Left lobe of liver (tissue), 2 donors: ENCODE results near the gene GNGT1. TPM values are rescaled to one million over a fixed set of nuclear protein-coding genes. Genes with fewer than 3 reads are reported as not detected.
"Not testable (repeated sequence)": the region's sequence is repeated elsewhere in the genome, so short reads cannot be mapped to it uniquely, and the experiment has no call there.

Experiments
- ATAC-seq: fragments of 200-7000 bp; cut with Tn5 transposase; one replicate; pipeline ENCODE4 v1.9.1; 2020; ENCODE audit warnings: mild to moderate bottlenecking, moderate library complexity
- DNase-seq: peaks from one replicate; pipeline ENCODE4 v3.0.0-alpha.2; 2020; ENCODE audit warnings: low spot score
- total RNA-seq: library from RNA; stranded (reverse); gene quantifications from one replicate; pipeline ENCODE4 v1.2.1, GENCODE V29; 2021
- donor health status: DM: no; HTN: no; CAD: no; lungs with moderate emphysema.
- donor health status: DM: no; HTN: yes; CAD: no.

The GNGT1 gene
- total RNA-seq, 1 donor from 2014 or later = not detected

DNA sequence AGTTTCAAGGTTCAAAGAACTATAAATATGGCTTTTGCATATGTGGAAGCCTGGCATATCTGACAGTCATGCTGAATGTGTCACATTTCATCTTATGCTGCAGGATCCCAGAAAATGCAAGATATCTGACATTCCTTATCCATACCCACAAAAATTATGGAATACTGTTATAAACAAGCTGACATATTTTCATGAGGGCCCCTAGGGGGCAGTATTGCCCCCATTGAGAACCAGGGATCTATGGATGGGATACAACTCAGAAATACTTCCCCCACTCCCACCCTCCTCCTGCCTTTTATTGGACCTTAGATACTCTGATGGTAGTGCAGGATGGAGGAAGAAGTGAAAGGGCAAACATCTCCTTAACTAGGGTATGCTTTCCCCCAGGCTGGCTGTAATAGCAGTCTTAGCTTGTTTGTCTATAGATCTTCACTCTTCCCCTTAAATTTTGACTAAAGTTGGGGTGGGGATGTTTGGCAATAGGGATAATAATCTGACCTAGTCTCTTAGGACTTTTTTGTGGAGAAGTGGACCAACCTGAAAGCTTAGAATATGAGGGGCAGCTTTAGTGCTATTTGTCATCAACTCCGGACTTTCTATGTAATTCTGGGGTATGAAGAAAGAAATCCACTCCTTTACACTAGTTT lies 3.5 kb upstream of the GNGT1 start:
- DNase-seq (no peak), ATAC-seq (peak; percentile 71)

DNA sequence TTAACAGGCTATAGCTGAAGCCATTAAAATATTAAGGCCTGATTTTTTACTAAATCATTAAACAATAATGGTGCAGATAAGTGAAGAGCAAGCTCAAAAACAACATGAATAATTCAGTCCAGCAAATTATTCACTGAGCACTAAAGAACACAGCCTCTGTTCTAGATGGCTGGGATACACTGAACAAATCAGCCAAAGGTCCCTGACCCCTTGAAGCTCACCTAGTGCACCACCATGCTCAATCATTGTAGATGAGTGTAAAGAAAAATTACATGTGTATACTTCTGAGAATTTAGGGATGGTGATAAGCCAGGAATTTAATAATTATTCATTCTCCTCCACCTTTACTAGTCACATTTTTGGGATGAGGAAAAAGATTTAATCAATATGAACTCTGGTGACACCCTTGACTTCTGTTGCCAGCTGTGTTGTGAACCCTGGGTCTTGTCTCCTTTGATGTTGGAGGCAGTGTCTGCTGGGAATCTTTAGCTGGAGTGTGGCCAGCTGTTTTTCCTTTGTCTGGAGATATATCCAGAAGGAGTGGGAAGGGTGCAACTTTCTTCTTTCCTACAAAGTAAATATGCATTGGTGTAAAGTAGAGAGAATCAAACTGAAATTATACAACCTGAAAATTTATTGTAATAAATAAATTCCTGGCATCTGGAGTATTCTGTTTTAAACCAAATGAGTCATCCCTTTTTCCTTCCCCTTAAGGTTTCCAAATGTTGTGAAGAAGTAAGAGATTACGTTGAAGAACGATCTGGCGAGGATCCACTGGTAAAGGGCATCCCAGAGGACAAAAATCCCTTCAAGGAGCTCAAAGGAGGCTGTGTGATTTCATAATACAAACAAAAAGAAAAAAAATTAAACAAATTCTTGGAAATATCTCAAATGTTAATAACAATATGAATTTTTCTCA lies 4.0 kb downstream of the GNGT1 start:
- ATAC-seq = no peak
- no peak for DNase-seq

DNA sequence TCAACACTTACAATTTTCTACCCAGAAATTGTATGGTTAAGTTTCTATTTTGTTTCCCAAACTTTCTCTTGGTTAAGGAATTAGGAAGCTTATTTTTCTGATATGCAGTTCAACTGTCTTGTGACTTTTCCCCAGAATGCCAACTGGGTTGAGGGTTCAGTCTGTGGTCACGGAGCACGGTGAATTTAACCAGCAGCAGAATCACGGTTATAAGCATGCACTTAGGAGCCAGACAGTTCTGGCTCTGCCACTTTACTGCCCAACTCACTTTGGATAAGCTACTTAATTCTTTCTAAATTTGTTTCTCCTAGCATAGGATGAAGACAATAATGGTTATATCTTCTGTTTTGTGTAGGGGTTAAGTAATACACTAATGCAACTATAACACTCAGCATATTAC lies 4.9 kb downstream of the GNGT1 start:
- not testable (repeated sequence) for DNase-seq, ATAC-seq

DNA sequence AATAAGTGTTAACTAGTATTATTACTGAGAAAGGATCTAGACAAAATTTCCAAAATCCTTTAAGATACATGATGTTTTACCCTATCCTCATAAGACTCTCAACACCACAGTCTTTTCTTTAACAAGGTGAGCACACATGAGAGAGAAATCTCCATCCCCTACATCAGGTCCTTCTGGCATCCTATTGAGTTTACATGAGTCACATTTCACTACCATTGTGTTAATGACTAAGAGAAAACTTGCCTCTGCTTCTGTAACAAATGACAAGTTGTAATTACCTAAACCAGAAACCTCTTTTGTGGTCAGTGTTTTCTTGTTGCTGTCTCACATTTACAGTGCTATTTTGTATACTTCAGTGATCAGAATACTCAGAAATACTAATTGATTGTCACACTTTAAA lies 5.3 kb downstream of the GNGT1 start:
- not testable (repeated sequence) for ATAC-seq, DNase-seq

DNA sequence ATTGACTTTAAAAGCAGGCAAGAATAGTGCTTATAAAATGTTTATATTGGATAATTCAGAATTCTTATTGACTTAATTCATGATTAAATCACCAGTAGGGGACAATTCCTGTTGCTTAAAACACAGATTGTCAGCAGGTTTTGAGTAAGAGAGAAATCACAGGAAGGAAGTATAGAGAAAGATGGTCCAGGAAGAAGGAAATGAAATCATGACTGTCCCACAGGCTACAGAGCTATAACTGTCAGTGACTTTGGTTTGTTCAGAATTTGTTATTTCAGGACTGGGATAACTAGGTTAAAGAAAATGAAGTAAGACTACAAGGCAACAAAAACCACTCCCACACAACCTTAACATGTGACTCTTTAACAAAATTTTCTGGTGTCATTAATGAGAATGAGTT lies 6.8 kb downstream of the GNGT1 start:
- no peak for ATAC-seq
- no peak for DNase-seq

DNA sequence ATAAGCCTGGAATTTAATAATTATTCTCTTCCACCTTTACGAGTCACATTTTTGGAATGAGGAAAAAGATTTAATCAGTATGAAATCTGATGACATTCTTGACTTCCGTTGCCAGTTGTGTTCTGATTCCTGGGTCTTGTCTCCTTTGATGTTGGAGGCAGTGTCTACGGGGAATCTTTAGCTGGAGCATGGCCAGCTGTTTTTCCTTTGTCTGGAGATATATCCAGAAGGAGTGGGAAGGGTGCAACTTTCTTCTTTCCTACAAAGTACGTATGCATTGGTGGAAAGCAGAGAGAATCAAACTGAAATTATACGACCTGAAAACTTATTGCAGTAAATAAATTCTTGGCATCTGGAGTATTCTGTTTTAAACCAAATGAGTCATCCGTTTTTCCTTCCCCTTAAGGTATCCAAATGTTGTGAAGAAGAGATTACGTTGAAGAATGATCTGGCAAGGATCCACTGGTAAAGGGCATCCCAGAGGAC lies 8.3 kb downstream of the GNGT1 start:
- ATAC-seq = no peak
- no peak for DNase-seq

DNA sequence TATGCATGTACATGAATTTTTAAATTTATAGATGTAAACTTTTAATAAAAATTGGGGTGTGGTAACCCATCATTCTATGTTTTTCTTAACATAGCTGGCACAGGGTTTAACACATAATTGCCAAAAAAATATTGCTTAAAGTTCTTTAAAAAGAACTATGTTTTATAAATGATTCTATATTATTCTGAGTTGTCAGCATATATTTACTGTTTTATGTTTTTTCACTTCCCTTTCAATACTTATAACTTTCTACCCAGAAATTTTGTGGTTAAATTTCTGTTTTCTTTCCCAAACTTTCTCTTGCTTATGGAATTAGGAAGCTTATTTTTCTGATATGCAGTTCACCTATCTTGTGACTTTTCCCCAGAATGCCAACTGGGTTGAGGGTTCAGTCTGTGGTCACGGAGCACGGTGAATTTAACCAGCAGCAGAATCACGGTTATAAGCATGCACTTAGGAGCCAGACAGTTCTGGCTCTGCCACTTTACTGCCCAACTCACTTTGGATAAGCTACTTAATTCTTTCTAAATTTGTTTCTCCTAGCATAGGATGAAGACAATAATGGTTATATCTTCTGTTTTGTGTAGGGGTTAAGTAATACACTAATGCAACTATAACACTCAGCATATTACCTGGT lies 9.0 kb downstream of the GNGT1 start:
- not testable (repeated sequence) for ATAC-seq, DNase-seq

DNA sequence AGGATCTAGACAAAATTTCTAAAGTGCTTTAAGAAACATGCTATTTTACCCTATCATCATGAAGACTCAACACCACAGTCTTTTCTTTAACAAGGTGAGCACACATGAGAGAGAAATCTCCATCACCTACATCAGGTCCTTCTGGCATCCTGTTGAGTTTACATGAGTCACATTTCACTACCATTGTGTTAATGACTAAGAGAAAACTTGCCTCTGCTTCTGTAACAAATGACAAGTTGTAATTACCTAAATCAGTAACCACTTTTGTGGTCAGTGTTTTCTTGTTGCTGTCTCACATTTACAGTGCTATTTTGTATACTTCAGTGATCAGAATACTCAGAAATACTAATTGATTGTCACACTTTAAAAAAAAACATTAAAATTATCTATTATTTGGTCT lies 9.5 kb downstream of the GNGT1 start:
- ATAC-seq = not testable (repeated sequence)

DNA sequence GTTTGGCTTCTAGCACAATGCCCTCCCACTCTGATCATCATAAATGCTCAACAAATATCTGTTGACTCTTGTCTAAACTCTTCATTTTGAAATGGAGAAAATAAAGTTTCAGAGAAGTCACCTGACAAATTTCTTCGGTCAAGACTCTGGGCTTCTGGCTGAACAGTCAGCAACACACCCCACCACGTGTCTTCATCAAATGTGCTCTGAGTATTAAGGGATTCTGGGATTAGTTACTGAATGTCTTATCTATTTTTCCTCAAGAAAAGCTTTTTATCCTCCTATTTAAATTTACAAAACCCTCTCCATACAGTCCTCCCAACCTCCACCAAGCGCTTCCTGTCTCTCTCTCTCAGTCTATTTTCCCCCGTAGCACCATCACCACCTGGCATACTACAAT lies 9.9 kb downstream of the GNGT1 start:
- DNase-seq, ATAC-seq: not testable (repeated sequence)

More for the DNA sequence above, 9.5 kb downstream of the GNGT1 start:
- DNase-seq = not testable (repeated sequence)

DNA sequence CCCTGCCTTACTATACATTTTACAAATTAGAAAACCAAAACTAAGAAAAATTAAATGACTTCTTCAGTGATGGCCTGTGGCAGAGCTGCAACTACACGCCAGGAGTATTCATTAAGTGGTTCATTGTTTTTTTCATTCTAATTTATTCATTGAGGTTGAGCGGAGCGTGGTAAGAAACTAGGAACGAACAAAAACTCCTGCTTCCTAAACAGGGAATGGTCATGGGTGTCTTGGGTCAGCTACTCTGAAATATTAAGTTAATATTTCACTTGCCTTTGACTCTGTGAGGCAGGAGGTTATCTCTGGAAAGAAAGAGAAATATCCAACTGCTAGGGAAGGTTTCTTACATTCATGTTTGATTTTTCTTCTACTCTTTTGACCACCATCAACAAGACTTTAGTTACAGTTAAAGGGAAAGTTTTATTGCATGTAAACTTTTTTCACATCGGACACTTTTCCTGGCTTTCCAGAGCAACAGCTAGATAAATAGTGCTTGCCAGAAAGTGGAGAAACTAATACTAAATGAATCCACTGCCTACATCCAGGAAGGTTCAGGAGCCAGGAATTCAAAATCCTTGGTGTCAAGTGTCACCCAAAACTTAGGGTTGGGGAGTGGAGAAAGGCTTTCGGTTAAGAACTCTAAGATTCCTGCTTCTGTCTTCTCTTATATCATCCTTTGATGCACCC lies 14.3 kb downstream of the GNGT1 start:
- DNase-seq = no peak
- ATAC-seq = no peak

DNA sequence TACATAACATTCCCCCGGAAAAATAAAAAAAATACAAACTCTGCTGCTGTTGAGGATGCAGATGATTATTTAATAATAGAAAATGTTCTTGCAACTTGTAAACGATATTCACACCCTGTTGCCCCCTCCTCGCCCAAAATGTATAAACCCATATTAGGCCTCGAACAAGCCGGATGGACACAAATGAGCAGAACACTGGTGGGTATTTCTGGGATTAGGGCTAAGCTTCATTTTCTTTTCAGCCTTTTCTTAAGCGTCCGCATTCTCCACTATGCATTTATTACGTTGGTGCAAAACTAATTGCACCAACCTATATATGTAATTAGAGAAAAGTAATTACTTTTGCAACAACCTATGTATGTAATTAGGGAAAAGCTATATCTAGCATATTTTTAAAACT lies 14.8 kb downstream of the GNGT1 start:
- DNase-seq = no peak
- ATAC-seq = no peak

DNA sequence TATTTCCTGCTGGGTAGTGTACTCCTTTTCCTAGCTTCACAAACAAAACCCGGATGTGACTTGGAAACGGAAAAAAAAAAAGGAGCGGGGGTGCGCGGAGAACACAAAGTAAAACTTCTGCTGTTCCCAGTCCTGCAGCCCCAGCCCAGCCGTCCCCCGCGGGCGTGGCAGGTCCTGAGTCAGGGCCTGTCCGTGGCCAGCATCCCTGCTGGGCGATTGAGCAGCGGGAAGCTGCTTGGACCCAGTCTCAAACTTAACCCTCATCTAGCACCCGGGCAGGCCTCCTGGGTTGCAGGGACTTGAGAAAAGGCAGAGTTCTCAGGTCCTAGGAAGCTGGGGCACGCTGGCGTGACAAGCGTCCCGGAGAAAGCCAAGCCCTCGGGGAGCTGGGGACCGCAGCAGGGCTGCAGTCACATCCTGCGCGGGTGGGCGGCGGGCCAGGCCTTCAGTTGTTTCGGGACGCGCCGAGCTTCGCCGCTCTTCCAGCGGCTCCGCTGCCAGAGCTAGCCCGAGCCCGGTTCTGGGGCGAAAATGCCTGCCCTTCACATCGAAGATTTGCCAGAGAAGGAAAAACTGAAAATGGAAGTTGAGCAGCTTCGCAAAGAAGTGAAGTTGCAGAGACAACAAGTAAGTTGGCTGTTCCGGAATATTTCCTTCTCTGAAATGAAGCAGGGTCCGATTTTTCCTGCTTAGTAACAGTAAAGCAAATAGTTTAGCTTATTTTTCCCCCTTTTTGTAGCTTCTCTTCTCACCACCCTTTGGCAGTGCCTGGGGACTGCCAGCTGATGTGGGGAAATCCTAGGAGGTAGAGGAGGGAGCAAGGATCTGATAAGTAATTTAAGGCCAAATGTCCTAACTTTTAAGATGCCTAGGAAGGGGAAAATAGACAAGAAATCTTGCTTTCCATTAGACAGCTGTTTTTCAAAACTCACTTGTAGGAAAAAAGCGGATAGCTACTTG lies 15.5 kb downstream of the GNGT1 start, which contains the start of gene GNG11:
Gene GNG11, plus strand, starts transcription at position 129 of the 960 bp plus-strand sequence. Its CDS starts 403 bp downstream, at position 532.
- peak; percentile 82 for ATAC-seq
- peak; percentile 54 for DNase-seq

DNA sequence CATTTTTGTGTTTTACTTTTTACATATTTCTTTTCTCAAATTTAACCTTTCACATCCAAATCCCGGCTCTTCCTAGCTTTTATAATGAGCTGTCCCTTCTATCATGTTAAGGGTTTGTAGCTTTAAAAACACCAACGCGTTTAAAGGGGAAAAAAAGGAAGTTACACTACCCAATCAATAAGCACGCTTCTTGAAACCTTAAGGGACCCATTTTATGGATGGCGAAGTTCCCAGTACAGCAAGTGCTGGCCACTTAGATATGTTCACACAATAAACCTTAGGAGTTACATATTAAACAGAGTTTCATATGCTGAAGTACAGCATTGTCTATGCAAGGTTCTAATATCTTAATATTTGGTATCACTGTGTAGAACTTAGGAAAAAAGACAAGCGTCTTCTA lies 16.9 kb downstream of the GNGT1 start:
- ATAC-seq = no peak
- no peak for DNase-seq

DNA sequence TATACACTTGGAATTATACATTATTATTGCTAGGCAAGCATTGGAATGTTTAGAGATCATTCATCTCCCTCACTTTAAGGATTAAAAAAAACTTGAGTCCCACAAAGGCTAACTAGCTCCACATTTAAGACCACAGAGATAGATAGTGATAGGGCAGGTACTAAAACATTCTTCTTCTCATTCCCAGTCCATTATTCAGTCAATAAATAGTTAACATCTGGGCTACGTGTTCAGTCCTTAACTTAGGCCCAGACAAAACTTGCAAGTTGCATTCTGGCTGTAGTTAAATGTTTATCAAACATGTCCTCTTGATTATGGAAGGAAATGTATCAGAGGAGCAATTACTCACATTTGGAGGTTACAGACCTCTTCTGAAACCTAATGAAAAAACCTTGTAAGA lies 17.6 kb downstream of the GNGT1 start:
- ATAC-seq (no peak), DNase-seq (no peak)

DNA sequence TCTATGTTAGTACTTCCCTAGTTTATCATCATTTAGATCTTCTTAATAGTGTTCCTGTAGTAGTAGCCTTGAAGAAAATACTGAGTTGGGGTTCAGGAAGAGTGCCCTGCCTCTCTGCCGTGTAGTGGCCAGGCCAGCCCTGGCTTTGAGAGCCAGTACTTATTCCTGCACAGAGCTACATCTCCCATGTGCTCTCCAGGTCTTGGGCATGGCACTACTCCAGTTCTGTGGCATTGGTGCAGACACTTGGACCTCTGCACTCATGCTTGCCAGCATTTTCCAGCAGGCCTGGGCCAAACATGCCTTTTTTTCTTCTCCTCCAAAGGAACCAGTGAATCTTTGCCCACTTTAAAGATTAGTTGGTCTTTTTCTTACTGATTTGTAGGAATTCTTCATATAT lies 20.4 kb downstream of the GNGT1 start:
- DNase-seq = no peak

DNA sequence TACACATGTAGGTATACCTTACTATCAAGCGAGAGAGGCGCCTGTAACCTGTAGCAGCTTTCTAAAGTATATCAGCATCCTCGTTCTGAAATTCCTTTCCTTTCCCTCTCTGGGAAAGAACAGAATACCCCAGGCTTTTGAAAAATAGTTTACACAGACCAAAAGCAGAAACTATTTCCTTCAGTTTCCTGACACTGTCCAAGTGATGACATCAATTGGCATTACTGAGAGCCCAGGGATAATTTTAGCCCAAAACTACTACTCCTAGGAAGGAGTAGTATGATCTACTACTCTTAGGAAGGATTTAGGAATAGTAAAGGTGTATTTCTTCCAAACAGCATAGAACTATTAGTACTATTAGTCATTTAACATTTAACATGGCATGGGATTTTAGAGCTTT lies 21.2 kb downstream of the GNGT1 start:
- DNase-seq (no peak), ATAC-seq (no peak)

More for the DNA sequence above, 20.4 kb downstream of the GNGT1 start:
- no peak for ATAC-seq

DNA sequence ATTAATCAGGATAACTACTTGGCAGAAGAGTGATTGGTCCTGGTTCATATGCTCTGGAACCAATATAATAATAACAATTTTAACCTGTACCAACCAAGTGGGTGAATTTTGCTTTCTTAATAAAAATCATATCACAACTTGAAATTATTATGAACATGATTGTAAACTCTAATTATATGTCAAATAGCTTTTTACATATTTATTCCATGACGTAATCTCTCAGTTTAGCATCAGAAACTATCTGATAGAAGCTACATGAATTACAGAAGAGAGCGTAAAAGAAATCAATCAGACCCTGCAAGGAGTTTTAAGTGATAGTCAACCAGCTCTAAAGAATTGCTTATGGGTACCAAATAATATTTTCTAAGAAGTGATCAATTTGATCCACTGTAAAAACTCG lies 25.3 kb downstream of the GNGT1 start:
- DNase-seq (no peak), ATAC-seq (no peak)

DNA sequence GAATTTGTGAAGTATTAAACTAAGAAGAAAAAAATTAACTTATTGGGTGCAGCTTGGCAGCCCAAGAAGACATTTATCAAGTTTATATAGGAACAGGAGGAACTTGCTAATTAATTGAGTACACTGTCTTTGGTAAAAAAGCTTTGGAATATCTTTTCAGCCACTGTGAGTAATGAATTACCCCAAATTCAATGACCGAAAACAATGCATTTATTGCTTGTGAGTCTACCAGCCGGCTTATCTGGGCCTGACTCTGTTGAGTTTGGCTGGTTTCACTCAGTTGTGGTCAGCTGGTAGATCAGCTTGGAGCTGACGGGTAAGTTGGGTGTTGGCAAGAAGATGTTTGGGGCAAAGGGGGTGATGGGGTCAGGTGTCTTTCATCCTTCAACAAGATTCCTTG lies 26.8 kb downstream of the GNGT1 start:
- no peak for DNase-seq
- ATAC-seq = no peak

DNA sequence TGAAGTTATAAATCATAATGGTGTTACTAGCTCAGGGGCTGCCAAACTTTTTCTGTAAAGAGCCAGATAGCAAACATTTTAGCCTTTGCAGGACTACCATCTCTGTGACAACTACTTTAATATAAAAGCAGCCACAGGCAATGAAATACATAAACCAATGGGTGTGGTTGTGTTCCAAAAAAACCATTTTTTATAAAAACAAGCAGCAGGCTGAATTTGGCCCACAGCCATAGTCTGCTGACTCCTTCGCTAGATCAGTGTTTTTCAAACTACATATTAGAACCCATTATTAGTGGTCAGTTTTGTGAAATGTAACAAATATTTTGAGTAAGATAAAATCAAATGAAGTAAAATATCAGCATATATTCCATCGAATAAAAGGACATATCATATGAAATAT lies 28.7 kb downstream of the GNGT1 start:
- ATAC-seq (no peak), DNase-seq (no peak)

DNA sequence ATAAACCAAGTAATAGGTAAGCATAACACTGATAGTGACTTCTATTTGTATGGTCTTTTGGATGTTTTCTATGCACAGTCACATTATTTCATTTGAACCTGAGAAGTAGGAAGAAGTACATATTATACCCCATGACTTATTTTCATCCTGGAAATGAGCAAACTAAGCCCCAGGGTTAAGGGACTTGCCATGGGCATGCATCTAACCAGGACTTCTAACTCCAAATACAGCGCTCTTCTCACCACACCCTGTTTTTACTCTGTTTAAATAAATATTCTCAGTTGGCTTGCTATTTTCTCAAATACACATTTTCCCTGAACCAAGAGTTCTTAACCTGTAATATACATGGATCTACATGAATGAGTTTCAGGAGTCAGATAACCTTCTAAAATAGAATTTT lies 31.5 kb downstream of the GNGT1 start:
- DNase-seq (no peak), ATAC-seq (no peak)
